Suprapubic skin (tissue), 4 donors: ENCODE measurements around the gene DSCAML1.

Experiments
- CTCF ChIP-seq, 2 donors: fragments of 200-600 bp in 1 of 2; fragments of 450-650 bp in 1 of 2; sonication (generic) in 1 of 2; IDR thresholded peaks; one replicate each; pipeline ENCODE4 v1.5.1; 2016 to 2019; ENCODE audit warnings: antibody characterized with exemption in 2 of 2, mild to moderate bottlenecking in 1 of 2, moderate library complexity in 1 of 2
- EP300 ChIP-seq: sonication (generic); formaldehyde crosslinking; IDR thresholded peaks from one replicate; pipeline ENCODE4 v1.6.1; 2017; ENCODE audit warnings: antibody characterized with exemption
- POLR2A ChIP-seq, 2 donors: fragments of 450-650 bp; IDR thresholded peaks; one replicate each; pipeline ENCODE4 v1.6.1; 2017; ENCODE audit warnings: antibody characterized with exemption in 2 of 2, mild to moderate bottlenecking in 2 of 2, moderate library complexity in 2 of 2
- POLR2AphosphoS5 ChIP-seq, 3 donors: sonication (generic); formaldehyde crosslinking; IDR thresholded peaks; one replicate each; pipeline ENCODE4 v1.6.1; 2017; ENCODE audit warnings: antibody characterized with exemption in 3 of 3

- no peak for TF ChIP-seq EP300
- no peak for TF ChIP-seq CTCF (IDR thresholded peaks at IDR 0.05)
- no peak for TF ChIP-seq POLR2AphosphoS5 (IDR thresholded peaks at IDR 0.05)
- TF ChIP-seq POLR2A (IDR thresholded peaks at IDR 0.05) = no peak
These were observed 204.0 kb downstream of the DSCAML1 start for GRCh38 chr11:117593065-117593464.
